Activated CD8-positive, alpha-beta memory T cell treated with anti-CD3 and anti-CD28 coated beads, Interleukin-2, amount 50 U/mL, for 24 hours (primary cell): ENCODE results near the gene CISD1.

ENCODE experiments used
- DNase-seq: peaks from one replicate; pipeline ENCODE4 v3.0.0-alpha.2; 2020; ENCODE audit errors: extremely low read depth

CISD1 gene

GRCh38 chr10:58266003-58266825 is 2.7 kb upstream of the CISD1 start:
- DNase-seq, result no peak

- DNase-seq, result no peak
Observed at GRCh38 chr10:58266826-58267712, 1.9 kb upstream of the CISD1 start.

DNA sequence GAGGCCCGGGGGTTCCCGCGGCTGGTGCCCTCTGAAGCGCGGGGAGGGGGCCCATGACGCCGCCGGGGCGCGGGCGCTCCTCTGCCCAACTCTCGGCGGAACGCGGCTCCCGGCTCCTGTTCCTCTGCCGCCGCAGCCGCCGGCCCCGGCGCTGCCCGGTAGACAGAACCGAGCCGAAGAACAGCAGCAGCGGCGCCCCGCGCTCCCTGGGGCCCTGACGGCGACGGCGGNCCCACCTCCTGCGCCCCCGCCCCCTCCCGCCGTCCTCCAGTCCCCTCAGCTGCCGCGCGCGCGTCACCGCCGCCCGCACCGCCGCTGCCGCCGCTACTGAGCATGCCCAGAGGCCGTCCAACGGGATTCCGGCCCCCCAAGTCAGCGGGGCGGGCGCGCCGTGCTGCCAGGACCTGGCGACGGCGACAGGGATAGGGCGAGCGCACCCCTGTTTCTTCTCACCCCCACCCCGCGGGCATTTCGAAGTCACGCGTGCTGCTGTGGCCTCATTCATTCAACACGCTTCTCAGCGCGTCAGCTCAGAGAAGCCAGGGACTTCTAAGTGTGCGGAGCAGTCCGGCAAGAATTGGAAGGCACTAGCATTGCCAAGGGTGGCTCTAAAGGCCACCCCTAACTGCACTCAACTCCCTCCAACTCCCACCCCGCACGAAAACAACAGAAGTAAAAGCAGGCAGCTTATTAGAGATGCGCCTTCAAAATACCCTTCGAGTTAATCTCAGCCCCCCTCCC is 1.1 kb upstream of the CISD1 start, which contains the start of gene IPMK:
Gene IPMK (minus strand): TSS at position 182 of the 741 bp plus-strand sequence. CDS start 283 bp downstream, outside the sequence.
- peak; percentile 82 for DNase-seq

- no peak for DNase-seq
Observed at GRCh38 chr10:58268454-58268945, 462 bp upstream of the CISD1 start.

DNA sequence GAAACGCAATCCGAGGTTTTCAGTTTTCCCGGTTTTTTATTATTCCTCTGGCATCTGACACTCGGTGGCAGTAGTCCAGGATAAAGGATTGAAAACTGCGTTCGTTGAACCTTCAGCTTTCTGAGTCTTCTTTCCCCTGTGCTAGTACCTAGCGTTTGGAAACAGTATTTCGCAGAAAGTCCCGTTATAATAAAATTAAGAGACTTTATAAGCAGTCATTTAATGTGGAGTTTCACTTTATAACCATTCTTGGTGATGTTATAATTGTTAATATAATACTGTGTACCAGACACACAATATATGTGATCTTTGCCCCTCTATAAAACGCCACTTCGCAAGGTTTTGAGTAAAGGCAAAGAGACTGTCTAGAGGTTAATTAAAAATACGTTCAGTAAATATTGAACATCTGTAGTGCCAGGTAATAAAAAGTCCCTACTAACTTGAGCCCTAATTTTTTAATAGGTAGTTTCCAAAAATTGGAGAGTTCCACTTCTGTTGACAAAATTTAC is 874 bp downstream of the CISD1 start:
- no peak for DNase-seq

GRCh38 chr10:58275261-58275660 is 6.3 kb downstream of the CISD1 start:
- no peak for DNase-seq

DNA sequence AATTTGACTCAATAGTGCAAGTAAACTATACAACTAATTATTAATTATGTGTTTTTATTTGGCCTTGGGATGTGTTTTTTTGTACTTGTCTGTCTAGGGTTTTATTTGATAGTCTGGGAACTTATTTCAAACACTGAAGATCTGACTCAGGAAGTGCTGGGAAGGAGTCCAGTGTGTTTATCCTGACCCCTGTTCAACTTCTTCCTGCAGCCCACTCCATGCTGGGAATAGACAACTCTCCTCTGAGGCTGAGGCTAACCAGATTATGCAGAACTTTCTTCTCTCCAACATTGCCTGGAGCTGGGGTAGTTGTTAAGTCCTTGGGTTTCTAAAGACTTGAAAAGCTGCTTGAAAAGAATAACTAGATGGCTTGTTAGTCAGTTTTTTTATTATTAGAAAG is 6.9 kb downstream of the CISD1 start:
- DNase-seq, result no peak

GRCh38 chr10:58278274-58278961 is 9.5 kb downstream of the CISD1 start:
- no peak for DNase-seq

GRCh38 chr10:58278962-58279307 is 10.0 kb downstream of the CISD1 start:
- DNase-seq, result no peak

- no peak for DNase-seq
Observed at GRCh38 chr10:58280477-58280876, 11.5 kb downstream of the CISD1 start.

- DNase-seq, result no peak
Observed at GRCh38 chr10:58281092-58281752, 12.3 kb downstream of the CISD1 start.

- no peak for DNase-seq
Observed at GRCh38 chr10:58282615-58283014, 13.7 kb downstream of the CISD1 start.

DNA sequence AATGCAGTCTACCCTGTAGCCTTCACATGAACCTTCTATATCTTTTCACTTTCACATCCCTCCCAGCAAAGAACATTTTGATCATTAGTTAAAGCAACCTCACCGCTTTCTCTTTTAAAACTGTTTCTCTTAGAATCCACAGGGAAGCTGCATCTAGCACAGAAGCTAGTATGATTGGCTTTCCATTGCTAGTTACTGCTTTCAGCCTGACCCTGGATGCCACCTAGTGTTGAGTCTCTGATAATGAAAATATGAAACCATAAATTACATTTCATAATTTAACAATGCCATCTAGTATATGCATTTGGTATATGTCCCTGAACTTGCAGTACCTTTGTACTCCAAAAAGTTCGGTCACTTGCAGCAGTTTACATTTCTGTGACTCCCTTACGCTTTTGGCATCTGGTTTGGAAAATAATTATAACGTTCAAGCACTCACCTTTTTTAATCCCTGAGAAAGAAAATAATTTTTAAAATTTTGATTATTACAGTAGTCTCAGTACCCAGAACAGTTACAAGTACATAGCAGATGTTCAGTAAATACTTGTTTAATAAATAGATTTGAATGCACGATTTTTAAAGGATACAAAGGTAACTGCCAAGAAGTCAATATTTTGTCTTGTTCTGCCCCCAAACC is 22.7 kb downstream of the CISD1 start:
- no peak for DNase-seq

- no peak for DNase-seq
Observed at GRCh38 chr10:58293989-58294388, 25.0 kb downstream of the CISD1 start.

- no peak for DNase-seq
Observed at GRCh38 chr10:58299580-58299979, 30.6 kb downstream of the CISD1 start.

DNA sequence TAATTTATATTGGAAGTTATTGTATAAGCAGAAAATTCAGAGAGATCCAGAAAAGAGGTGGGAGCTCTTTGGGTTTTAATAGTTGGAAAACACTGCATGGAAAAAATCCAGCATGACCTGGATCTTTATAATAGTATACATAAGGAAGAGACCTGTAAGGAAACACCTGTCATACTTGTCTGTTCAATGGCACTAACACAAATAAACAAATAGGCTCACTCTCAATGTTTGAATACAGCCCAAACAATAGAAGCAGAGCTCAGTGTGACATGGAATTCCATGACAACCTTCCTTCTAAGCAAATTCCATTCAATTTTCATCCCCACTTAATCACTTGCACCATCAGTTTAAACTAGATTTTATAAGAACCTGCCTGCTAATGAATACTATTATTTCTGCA is 31.7 kb downstream of the CISD1 start:
- no peak for DNase-seq

DNA sequence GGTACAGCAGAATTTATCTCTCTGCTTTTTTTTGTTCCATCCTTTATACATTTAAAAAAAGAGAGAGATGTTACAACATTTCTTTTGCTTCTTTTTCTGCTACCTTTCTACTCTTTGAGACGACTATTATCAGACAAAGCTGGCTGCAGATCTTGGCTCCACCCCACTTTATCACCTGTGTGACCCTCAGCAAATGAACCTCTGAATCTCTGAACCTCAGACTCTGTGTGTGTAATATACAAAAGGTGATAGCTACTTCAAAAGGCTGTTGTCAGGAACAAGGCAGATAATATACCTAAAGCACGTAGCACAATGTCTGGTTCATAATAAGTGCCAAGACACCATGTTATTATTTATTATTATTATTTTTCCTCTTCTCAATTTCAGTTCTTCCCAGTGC is 33.3 kb downstream of the CISD1 start:
- DNase-seq, result no peak

GRCh38 chr10:58304099-58304633 is 35.2 kb downstream of the CISD1 start:
- DNase-seq, result no peak

GRCh38 chr10:58305821-58306220 is 36.9 kb downstream of the CISD1 start:
- no peak for DNase-seq

- no peak for DNase-seq
Observed at GRCh38 chr10:58307676-58308075, 38.7 kb downstream of the CISD1 start.
